ENCODE data around the gene TBX15. TPM values are rescaled to one million over a fixed set of nuclear protein-coding genes. Genes with fewer than 3 reads are reported as not detected.

The TBX15 gene
- total RNA-seq, 4 donors from 2014 or later = 0.14 to 0.32 TPM; not detected in 2

- Histone ChIP-seq H3K4me3 (no peak overlapping the region), H3K4me1 (no peaks in the 10 kb centered on the region), H3K27me3 (no peaks in the 10 kb centered on the region), H3K36me3 (no peaks in the 10 kb centered on the region), H3K27ac (no peak overlapping the region), H3K9me3 (no peaks in the 10 kb centered on the region)
- intact Hi-C loops (cut with DNase I; ENCODE audit: low total_unique reads) (no loop called here), in situ Hi-C loops (cut with MboI; ENCODE audit: low pct_ligation_motif_present in 1 of 4, low pct_unique_long_range_greater_than_20kb in 1 of 4, low sequenced_read_pairs in 3 of 4) (no loop called here)
- no peak for DNase-seq
- no peak for TF ChIP-seq POLR2AphosphoS5 (IDR thresholded peaks at IDR 0.05)
- TF ChIP-seq EP300 (IDR thresholded peaks at IDR 0.05; ENCODE audit: low read depth) = no peak
- no peak for TF ChIP-seq POLR2A (IDR thresholded peaks at IDR 0.05)
- TF ChIP-seq CTCF (IDR thresholded peaks at IDR 0.05) = no peak
- WGBS, 2 donors (ENCODE audit: low coverage in 1 of 2) = 89 to 100% methylated on average over 1 to 3 of the region's 3 CpGs
Observed at GRCh38 chr1:118940957-118941356, 47.2 kb downstream of the TBX15 start.

- no peak for TF ChIP-seq POLR2AphosphoS5 (IDR thresholded peaks at IDR 0.05)
- TF ChIP-seq CTCF (IDR thresholded peaks at IDR 0.05) = no peak
- no peak for TF ChIP-seq POLR2A (IDR thresholded peaks at IDR 0.05)
- no peak for TF ChIP-seq EP300 (IDR thresholded peaks at IDR 0.05; ENCODE audit: low read depth)
- H3K9me3 ChIP-seq = no peaks in the 10 kb centered on the region
- in situ Hi-C loops (cut with MboI; ENCODE audit: low pct_ligation_motif_present in 1 of 4, low pct_unique_long_range_greater_than_20kb in 1 of 4, low sequenced_read_pairs in 3 of 4) = no loop called here
- DNase-seq = no peak
- no peak overlapping the region for H3K27ac ChIP-seq
- no peaks in the 10 kb centered on the region for H3K36me3 ChIP-seq
- no peaks in the 10 kb centered on the region for H3K27me3 ChIP-seq
- intact Hi-C loops (cut with DNase I; ENCODE audit: low total_unique reads) = no loop called here
- H3K4me3 ChIP-seq = no peak overlapping the region
- H3K4me1 ChIP-seq = no peaks in the 10 kb centered on the region
- 56 to 61% methylated on average over 2 to 4 of the region's 4 CpGs for WGBS, 2 donors (ENCODE audit: low coverage in 1 of 2)
Observed at GRCh38 chr1:118937413-118938072, 50.6 kb downstream of the TBX15 start.

DNA sequence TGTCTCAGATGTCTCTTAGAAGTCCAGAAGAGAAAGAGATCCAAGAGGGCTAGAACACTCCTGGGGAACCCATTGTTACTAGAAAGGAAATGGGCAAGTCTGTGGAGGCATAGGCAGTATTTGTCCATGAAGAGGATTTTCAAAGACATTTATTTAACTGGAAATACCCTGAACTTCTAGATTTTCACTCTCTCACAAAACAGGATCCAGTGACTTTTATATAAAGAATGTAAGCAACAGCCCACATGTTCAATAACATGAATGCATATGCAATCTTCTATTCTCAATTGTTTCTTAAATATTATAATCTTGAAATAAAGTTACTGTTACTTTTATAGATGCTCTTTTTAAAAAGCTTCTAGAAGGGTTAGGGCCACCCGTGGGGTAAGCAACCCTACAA, 53.4 kb downstream of the TBX15 start:
- H3K9me3 ChIP-seq = no peaks in the 10 kb centered on the region
- WGBS, 2 donors (ENCODE audit: low coverage in 1 of 2) = 62 to 74% methylated on average over 1 of the region's 1 CpG
- H3K36me3 ChIP-seq = no peaks in the 10 kb centered on the region
- TF ChIP-seq EP300 (IDR thresholded peaks at IDR 0.05; ENCODE audit: low read depth) = no peak
- TF ChIP-seq POLR2A (IDR thresholded peaks at IDR 0.05) = no peak
- TF ChIP-seq CTCF (IDR thresholded peaks at IDR 0.05) = no peak
- no peak for TF ChIP-seq POLR2AphosphoS5 (IDR thresholded peaks at IDR 0.05)
- in situ Hi-C loops (cut with MboI; ENCODE audit: low pct_ligation_motif_present in 1 of 4, low pct_unique_long_range_greater_than_20kb in 1 of 4, low sequenced_read_pairs in 3 of 4) (no loop called here), intact Hi-C loops (cut with DNase I; ENCODE audit: low total_unique reads) (no loop called here)
- no peaks in the 10 kb centered on the region for H3K27me3 ChIP-seq
- no peak for DNase-seq
- no peak overlapping the region for H3K27ac ChIP-seq
- H3K4me3 ChIP-seq = no peak overlapping the region
- no peaks in the 10 kb centered on the region for H3K4me1 ChIP-seq

DNA sequence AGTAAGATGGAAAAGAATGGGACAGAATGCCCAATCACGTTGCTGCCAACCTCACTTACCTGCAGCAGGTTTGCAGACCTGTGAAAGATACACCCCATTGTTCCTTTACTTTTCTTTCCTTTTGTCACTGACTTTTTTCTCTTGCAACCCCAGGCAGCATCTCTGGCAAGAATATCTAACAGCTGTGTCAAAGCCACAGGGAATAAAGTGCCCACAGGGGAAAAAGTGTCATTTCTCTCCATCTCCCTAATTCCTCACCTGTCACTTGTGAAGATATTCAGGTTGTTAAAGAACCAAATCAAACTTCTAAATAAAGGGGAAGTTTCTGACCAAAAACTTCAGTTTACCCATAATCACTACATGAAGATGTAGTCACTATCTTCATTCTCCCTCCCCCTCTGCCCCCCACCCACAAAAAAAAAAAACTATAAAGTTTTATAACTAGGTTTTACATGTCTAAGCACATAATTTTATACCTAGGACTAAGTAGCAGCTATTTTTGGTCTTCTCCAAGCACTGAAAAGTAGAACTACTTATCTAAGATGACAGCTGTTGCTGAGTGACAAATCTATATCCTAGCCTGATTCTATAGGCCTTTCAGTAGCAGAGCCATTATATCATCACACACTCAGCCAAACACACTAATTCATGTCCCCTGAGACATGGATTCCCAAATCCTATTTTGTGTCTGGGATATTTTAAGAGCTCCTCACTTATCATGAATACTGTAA, 54.9 kb downstream of the TBX15 start:
- TF ChIP-seq POLR2AphosphoS5 (IDR thresholded peaks at IDR 0.05) = no peak
- TF ChIP-seq CTCF (IDR thresholded peaks at IDR 0.05) = no peak
- no peak for TF ChIP-seq POLR2A (IDR thresholded peaks at IDR 0.05)
- no peak for TF ChIP-seq EP300 (IDR thresholded peaks at IDR 0.05; ENCODE audit: low read depth)
- WGBS, 2 donors (ENCODE audit: low coverage in 1 of 2) = 0 to 14% methylated on average over 1 of the region's 1 CpG
- intact Hi-C loops (cut with DNase I; ENCODE audit: low total_unique reads) = no loop called here

More for the DNA sequence above, 54.9 kb downstream of the TBX15 start:
- H3K27me3 ChIP-seq = no peaks in the 10 kb centered on the region
- in situ Hi-C loops (cut with MboI; ENCODE audit: low pct_ligation_motif_present in 1 of 4, low pct_unique_long_range_greater_than_20kb in 1 of 4, low sequenced_read_pairs in 3 of 4) = no loop called here
- H3K36me3 ChIP-seq = no peaks in the 10 kb centered on the region
- DNase-seq = no peak
- H3K9me3 ChIP-seq = no peaks in the 10 kb centered on the region
- H3K27ac ChIP-seq = no peak overlapping the region
- H3K4me3 ChIP-seq = no peak overlapping the region
- no peaks in the 10 kb centered on the region for H3K4me1 ChIP-seq
